Embryonic facial prominence (tissue), 1 donor: Measurements from ENCODE around the gene PRCC.
A peak's percentile ranks its signal among the peaks of the same experiment; 100 is the strongest.
"Not testable (repeated sequence)": the region's sequence is repeated elsewhere in the genome, so short reads cannot be mapped to it uniquely, and the experiment has no call there.

Experiments used
- DNase-seq: peaks from one replicate; pipeline ENCODE4 v3.0.0-alpha.2; 2016; ENCODE audit errors: extremely low spot score

Gene PRCC

GRCh38 chr1:156744344-156744743, 23.0 kb upstream of the PRCC start:
- no peak for DNase-seq

- DNase-seq: no peak
These were observed 22.4 kb upstream of the PRCC start for GRCh38 chr1:156744786-156745419.

- DNase-seq: no peak
These were observed 21.5 kb upstream of the PRCC start for GRCh38 chr1:156745881-156746280.

GRCh38 chr1:156746406-156746727, 21.0 kb upstream of the PRCC start:
- no peak for DNase-seq

GRCh38 chr1:156746728-156747631, 20.4 kb upstream of the PRCC start:
- DNase-seq: peak; percentile 80

- DNase-seq: no peak
These were observed 19.3 kb upstream of the PRCC start for GRCh38 chr1:156747742-156748669.

GRCh38 chr1:156748670-156749418, 18.5 kb upstream of the PRCC start:
- no peak for DNase-seq

GRCh38 chr1:156749419-156750118, 17.8 kb upstream of the PRCC start:
- DNase-seq: no peak

GRCh38 chr1:156750191-156750672, 17.1 kb upstream of the PRCC start:
- DNase-seq: no peak

- DNase-seq: no peak
These were observed 16.5 kb upstream of the PRCC start for GRCh38 chr1:156750711-156751450.

- no peak for DNase-seq
These were observed 15.9 kb upstream of the PRCC start, which contains the start of gene HDGF for GRCh38 chr1:156751451-156751756. TSS of gene HDGF (minus strand) at chr1:156751675. CDS start at chr1:156751429, 246 bp downstream.

- peak; percentile 92 for DNase-seq
These were observed 15.4 kb upstream of the PRCC start for GRCh38 chr1:156751757-156752481.

GRCh38 chr1:156752843-156753482, 14.4 kb upstream of the PRCC start:
- no peak for DNase-seq

GRCh38 chr1:156754219-156754618, 13.1 kb upstream of the PRCC start:
- no peak for DNase-seq

- DNase-seq: no peak
These were observed 11.8 kb upstream of the PRCC start for GRCh38 chr1:156755527-156755950.

GRCh38 chr1:156756355-156756754, 11.0 kb upstream of the PRCC start:
- no peak for DNase-seq

- not testable (repeated sequence) for DNase-seq
These were observed 9.6 kb upstream of the PRCC start for GRCh38 chr1:156757572-156758253.

GRCh38 chr1:156760092-156760795, 7.1 kb upstream of the PRCC start:
- DNase-seq: no peak
